CD14-positive monocyte (primary cell): ENCODE data around the gene CCDC188. TPM values are rescaled to one million over a fixed set of nuclear protein-coding genes. Genes with fewer than 3 reads are reported as not detected.

ENCODE experiments used
- DNase-seq, 3 donors: peaks; one replicate each; pipeline ENCODE4 v3.0.0-alpha.2; 2011 to 2022
- H2AFZ ChIP-seq: 2 replicates; pipeline ENCODE4 v1.6.0; 2012; ENCODE audit warnings: mild to moderate bottlenecking, low read depth, low read length, inconsistent platforms; ENCODE audit not compliant: insufficient read depth, poor library complexity, severe bottlenecking
- H3K27ac ChIP-seq, 2 donors: 1 replicate in 1 of 2; 2 replicates in 1 of 2; pipeline ENCODE4 v1.5.1; 2012 to 2013; ENCODE audit warnings: low read length in 2 of 2, control low read depth in 1 of 2, inconsistent platforms in 1 of 2, low read depth in 1 of 2, mild to moderate bottlenecking in 1 of 2
- H3K27me3 ChIP-seq, 2 donors: one replicate each; pipeline versions ENCODE4 v1.6.0 to v1.6.1; 2011 to 2013; ENCODE audit warnings: low read length in 2 of 2; ENCODE audit not compliant: control insufficient read depth in 2 of 2, insufficient read depth in 2 of 2
- H3K36me3 ChIP-seq, 2 donors: replicated peaks in 1 of 2; 1 replicate in 1 of 2; 2 replicates in 1 of 2; pipeline versions ENCODE4 v1.5.1 to v1.6.1; 2012 to 2013; ENCODE audit warnings: low read length in 2 of 2, control low read depth in 1 of 2, inconsistent platforms in 1 of 2, mild to moderate bottlenecking in 1 of 2; ENCODE audit not compliant: insufficient read depth in 2 of 2, control insufficient read depth in 1 of 2
- H3K4me1 ChIP-seq, 2 donors: 1 replicate in 1 of 2; 2 replicates in 1 of 2; pipeline versions ENCODE4 v1.5.1 to v1.6.1; 2012 to 2013; ENCODE audit warnings: low read length in 2 of 2, control low read depth in 1 of 2, inconsistent platforms in 1 of 2, mild to moderate bottlenecking in 1 of 2, moderate library complexity in 1 of 2; ENCODE audit not compliant: insufficient read depth in 2 of 2, control insufficient read depth in 1 of 2
- H3K4me2 ChIP-seq: replicated peaks from 2 replicates; pipeline ENCODE3; 2012; ENCODE audit warnings: low read length, moderate library complexity, mild to moderate bottlenecking; ENCODE audit not compliant: poor library complexity, severe bottlenecking; ENCODE audit errors: extremely low read depth
- H3K4me3 ChIP-seq, 3 experiments: fragments of 200-600 bp in 1 of 3; sonication (generic) in 1 of 3; replicated peaks in 1 of 3; 1 replicate in 2 of 3; 2 replicates in 1 of 3; pipeline ENCODE4 v1.5.1; 2011 to 2013; ENCODE audit warnings: low read length in 3 of 3, mild to moderate bottlenecking in 3 of 3, control low read depth in 2 of 3, low read depth in 2 of 3, inconsistent platforms in 1 of 3, moderate library complexity in 1 of 3
- H3K79me2 ChIP-seq: 2 replicates; pipeline ENCODE4 v1.6.0; 2012; ENCODE audit warnings: mild to moderate bottlenecking, control low read depth, inconsistent platforms, low read length, moderate library complexity; ENCODE audit not compliant: insufficient read depth
- H3K9ac ChIP-seq: 2 replicates; pipeline ENCODE4 v1.6.0; 2017; ENCODE audit warnings: low read length, mild to moderate bottlenecking; ENCODE audit not compliant: insufficient read depth, poor library complexity, severe bottlenecking
- H3K9me3 ChIP-seq, 2 donors: replicated peaks in 1 of 2; 1 replicate in 1 of 2; 2 replicates in 1 of 2; pipeline versions ENCODE4 v1.5.1 to v1.6.1; 2012 to 2013; ENCODE audit warnings: low read length in 2 of 2, control low read depth in 1 of 2; ENCODE audit not compliant: control insufficient read depth in 1 of 2, insufficient read depth in 1 of 2
- H4K20me1 ChIP-seq: 2 replicates; pipeline ENCODE4 v1.6.0; 2012; ENCODE audit warnings: mild to moderate bottlenecking, low read length, control low read depth, moderate library complexity; ENCODE audit not compliant: insufficient read depth
- H3K27ac Mint-ChIP-seq, 7 donors: one replicate each; pipeline ENCODE4 v1.8.0; 2020; ENCODE audit warnings: mild to moderate bottlenecking in 7 of 7, mixed read lengths in 7 of 7, moderate library complexity in 6 of 7, inconsistent platforms in 2 of 7
- H3K27me3 Mint-ChIP-seq, 3 donors: one replicate each; pipeline ENCODE4 v1.8.0; 2021 to 2022; ENCODE audit warnings: low read depth in 3 of 3, mild to moderate bottlenecking in 3 of 3, mixed read lengths in 3 of 3, moderate library complexity in 3 of 3, inconsistent platforms in 1 of 3
- H3K36me3 Mint-ChIP-seq, 2 donors: one replicate each; pipeline ENCODE4 v1.8.0; 2020; ENCODE audit warnings: mixed read lengths in 2 of 2, inconsistent platforms in 1 of 2, mild to moderate bottlenecking in 1 of 2
- H3K4me1 Mint-ChIP-seq: one replicate; pipeline ENCODE4 v1.8.0; 2020; ENCODE audit warnings: mild to moderate bottlenecking, mixed read lengths
- H3K4me3 Mint-ChIP-seq, 2 donors: one replicate each; pipeline ENCODE4 v1.8.0; 2020; ENCODE audit warnings: mild to moderate bottlenecking in 2 of 2, mixed read lengths in 2 of 2, moderate library complexity in 1 of 2
- H3K9me3 Mint-ChIP-seq, 7 donors: one replicate each; pipeline ENCODE4 v1.8.0; 2020 to 2022; ENCODE audit warnings: mixed read lengths in 7 of 7, mild to moderate bottlenecking in 6 of 7, moderate library complexity in 6 of 7, inconsistent platforms in 2 of 7
- CTCF ChIP-seq: fragments of 200-600 bp; IDR thresholded peaks from one replicate; pipeline ENCODE4 v1.8.0; 2022; ENCODE audit warnings: antibody characterized with exemption, mild to moderate bottlenecking
- whole genome bisulfite sequencing: methylation state at CpG from one replicate; pipeline ENCODE4 v1.1.5; 2013; ENCODE audit warnings: missing lambda C conversion rate; ENCODE audit not compliant: insufficient coverage; 5-methylcytosine and 5-hydroxymethylcytosine counted together
- intact Hi-C, 2 donors: fragments of 100-400 bp; cut with micrococcal nuclease; formaldehyde crosslinking; loops; one replicate each; pipeline versions ENCODE4 v1.15.0 to v1.15.1; 2023
- polyA plus RNA-seq, 3 donors: library from polyadenylated mRNA; depleted of rRNA in 1 of 3; unstranded in 2 of 3; stranded (reverse) in 1 of 3; fragments of 300-500 nt in 2 of 3; fragments of >200 nt in 1 of 3; fragmentation: Illumina TruSeq in 2 of 3; gene quantifications; 1 replicate in 2 of 3; 2 replicates in 1 of 3; pipeline ENCODE4 v1.2.3, GENCODE V29; 2012 to 2021

CCDC188 gene
- polyA plus RNA-seq, 3 donors, result 0.15 TPM; not detected in 2

- no peak for DNase-seq
- Mint-ChIP-seq H3K4me1 (peaks cover 5% of the 10 kb centered on the region), H3K27me3 (peaks cover 0 to 2% (median 0%) of the 10 kb centered on the region in 3 donors), H3K4me3 (no peak overlapping the region), H3K36me3 (peaks cover 63 to 90% of the 10 kb centered on the region in 2 donors), H3K27ac (peak overlapping the region in 2 of 7 donors; percentile 4 to 46), H3K9me3 (no peaks in the 10 kb centered on the region)
- H3K4me2 ChIP-seq, result no peak overlapping the region
- no peaks in the 10 kb centered on the region for H3K27me3 ChIP-seq
- H2AFZ ChIP-seq, result no peak overlapping the region
- H3K4me1 ChIP-seq, result peaks cover 0 to 6% of the 10 kb centered on the region in 2 donors
- peaks cover 73 to 94% of the 10 kb centered on the region in 2 donors for H3K36me3 ChIP-seq
- no peak overlapping the region for H3K4me3 ChIP-seq
- WGBS, result 94% methylated on average over 10 of the region's 10 CpGs
- H4K20me1 ChIP-seq, result peaks cover 7% of the 10 kb centered on the region
- no peaks in the 10 kb centered on the region for H3K9me3 ChIP-seq
- peaks cover 9% of the 10 kb centered on the region for H3K79me2 ChIP-seq
- no peak overlapping the region for H3K9ac ChIP-seq
- no peak overlapping the region for H3K27ac ChIP-seq
- intact Hi-C loops, result no loop called here
- TF ChIP-seq CTCF, result no peak
Observed at GRCh38 chr22:20106849-20107237, 44.0 kb downstream of the CCDC188 start.

GRCh38 chr22:20106205-20106848 is 44.5 kb downstream of the CCDC188 start:
- no peaks in the 10 kb centered on the region for H3K9me3 ChIP-seq
- TF ChIP-seq CTCF, result no peak
- Mint-ChIP-seq H3K27ac (peak overlapping the region in 1 of 7 donors; percentile 4), H3K9me3 (no peaks in the 10 kb centered on the region), H3K4me3 (no peak overlapping the region), H3K36me3 (peaks cover 62 to 91% of the 10 kb centered on the region in 2 donors), H3K27me3 (peaks cover 0 to 2% (median 0%) of the 10 kb centered on the region in 3 donors), H3K4me1 (peaks cover 10% of the 10 kb centered on the region)
- H3K27ac ChIP-seq, result no peak overlapping the region
- intact Hi-C loops, result no loop called here
- no peak overlapping the region for H3K4me3 ChIP-seq
- H2AFZ ChIP-seq, result no peak overlapping the region
- no peak overlapping the region for H3K9ac ChIP-seq
- peaks cover 0 to 9% of the 10 kb centered on the region in 2 donors for H3K4me1 ChIP-seq
- peaks cover 74 to 90% of the 10 kb centered on the region in 2 donors for H3K36me3 ChIP-seq
- H3K79me2 ChIP-seq, result peaks cover 9% of the 10 kb centered on the region
- H4K20me1 ChIP-seq, result peaks cover 3% of the 10 kb centered on the region
- no peak for DNase-seq
- 90% methylated on average over 15 of the region's 20 CpGs for WGBS
- H3K27me3 ChIP-seq, result no peaks in the 10 kb centered on the region
- H3K4me2 ChIP-seq, result no peak overlapping the region
